ENCODE data around the gene TCF7L2.
A peak's percentile ranks its signal among the peaks of the same experiment; 100 is the strongest.

Gene TCF7L2

DNA sequence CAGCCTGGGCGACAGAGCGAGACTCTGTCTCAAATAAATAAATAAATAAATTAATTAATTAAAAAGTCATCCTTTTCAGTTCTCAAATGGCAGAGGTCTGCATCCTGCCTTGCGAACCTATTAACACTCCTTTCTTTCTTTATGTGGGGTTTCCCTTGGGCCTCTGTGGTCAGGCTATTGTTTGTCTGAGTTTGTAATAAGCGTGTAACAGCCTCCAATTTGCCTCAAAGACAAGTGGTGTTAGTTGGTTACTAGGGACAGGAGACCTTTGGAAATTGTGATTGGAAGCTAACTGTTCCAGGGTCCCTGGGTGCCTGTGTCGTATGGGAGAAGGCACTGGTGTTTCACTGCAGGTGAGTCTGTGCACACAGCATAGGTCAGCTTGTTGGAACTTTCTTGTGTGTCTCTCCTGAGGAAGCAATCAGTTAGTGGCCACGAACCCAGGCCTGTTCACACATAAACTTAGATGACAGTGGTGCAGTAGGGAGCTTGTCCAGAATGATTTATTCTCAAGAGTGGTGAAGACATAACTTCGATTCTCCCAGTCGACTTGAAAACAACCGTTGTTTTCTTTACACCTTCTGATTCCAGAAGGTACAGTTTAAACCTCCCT lies 33.5 kb downstream of the TCF7L2 start:
- TF ChIP-seq ZFP3 (CRISPR knock-in tag; IDR thresholded peaks at IDR 0.05) (no peak), ZC3H10 (CRISPR knock-in tag; IDR thresholded peaks at IDR 0.05) (no peak), ZFP30 (CRISPR knock-in tag; IDR thresholded peaks at IDR 0.05) (no peak), GLIS3 (CRISPR knock-in tag; IDR thresholded peaks at IDR 0.05) (no peak), CSDC2 (CRISPR knock-in tag; IDR thresholded peaks at IDR 0.05) (no peak), OSR1 (CRISPR knock-in tag; IDR thresholded peaks at IDR 0.05) (no peak), ZNF565 (CRISPR knock-in tag; conservative IDR thresholded peaks at IDR 0.05; ENCODE audit: low read depth) (no peak)
- TF ChIP-seq, protein P1, sequence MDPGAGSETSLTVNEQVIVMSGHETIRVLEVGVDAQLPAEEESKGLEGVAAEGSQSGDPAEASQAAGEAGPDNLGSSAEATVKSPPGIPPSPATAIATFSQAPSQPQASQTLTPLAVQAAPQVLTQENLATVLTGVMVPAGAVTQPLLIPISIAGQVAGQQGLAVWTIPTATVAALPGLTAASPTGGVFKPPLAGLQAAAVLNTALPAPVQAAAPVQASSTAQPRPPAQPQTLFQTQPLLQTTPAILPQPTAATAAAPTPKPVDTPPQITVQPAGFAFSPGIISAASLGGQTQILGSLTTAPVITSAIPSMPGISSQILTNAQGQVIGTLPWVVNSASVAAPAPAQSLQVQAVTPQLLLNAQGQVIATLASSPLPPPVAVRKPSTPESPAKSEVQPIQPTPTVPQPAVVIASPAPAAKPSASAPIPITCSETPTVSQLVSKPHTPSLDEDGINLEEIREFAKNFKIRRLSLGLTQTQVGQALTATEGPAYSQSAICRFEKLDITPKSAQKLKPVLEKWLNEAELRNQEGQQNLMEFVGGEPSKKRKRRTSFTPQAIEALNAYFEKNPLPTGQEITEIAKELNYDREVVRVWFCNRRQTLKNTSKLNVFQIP (CRISPR knock-in tag; IDR thresholded peaks at IDR 0.05; ENCODE audit: borderline replicate concordance, low read depth): no peak
- TF ChIP-seq, protein P2, sequence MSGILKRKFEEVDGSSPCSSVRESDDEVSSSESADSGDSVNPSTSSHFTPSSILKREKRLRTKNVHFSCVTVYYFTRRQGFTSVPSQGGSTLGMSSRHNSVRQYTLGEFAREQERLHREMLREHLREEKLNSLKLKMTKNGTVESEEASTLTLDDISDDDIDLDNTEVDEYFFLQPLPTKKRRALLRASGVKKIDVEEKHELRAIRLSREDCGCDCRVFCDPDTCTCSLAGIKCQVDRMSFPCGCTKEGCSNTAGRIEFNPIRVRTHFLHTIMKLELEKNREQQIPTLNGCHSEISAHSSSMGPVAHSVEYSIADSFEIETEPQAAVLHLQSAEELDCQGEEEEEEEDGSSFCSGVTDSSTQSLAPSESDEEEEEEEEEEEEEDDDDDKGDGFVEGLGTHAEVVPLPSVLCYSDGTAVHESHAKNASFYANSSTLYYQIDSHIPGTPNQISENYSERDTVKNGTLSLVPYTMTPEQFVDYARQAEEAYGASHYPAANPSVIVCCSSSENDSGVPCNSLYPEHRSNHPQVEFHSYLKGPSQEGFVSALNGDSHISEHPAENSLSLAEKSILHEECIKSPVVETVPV (CRISPR knock-in tag; IDR thresholded peaks at IDR 0.05): no peak
- TF ChIP-seq, protein P3, sequence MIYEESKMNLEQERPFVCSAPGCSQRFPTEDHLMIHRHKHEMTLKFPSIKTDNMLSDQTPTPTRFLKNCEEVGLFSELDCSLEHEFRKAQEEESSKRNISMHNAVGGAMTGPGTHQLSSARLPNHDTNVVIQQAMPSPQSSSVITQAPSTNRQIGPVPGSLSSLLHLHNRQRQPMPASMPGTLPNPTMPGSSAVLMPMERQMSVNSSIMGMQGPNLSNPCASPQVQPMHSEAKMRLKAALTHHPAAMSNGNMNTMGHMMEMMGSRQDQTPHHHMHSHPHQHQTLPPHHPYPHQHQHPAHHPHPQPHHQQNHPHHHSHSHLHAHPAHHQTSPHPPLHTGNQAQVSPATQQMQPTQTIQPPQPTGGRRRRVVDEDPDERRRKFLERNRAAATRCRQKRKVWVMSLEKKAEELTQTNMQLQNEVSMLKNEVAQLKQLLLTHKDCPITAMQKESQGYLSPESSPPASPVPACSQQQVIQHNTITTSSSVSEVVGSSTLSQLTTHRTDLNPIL (CRISPR knock-in tag; IDR thresholded peaks at IDR 0.05; ENCODE audit: low read depth): no peak
- ATAC-seq: no peak

DNA sequence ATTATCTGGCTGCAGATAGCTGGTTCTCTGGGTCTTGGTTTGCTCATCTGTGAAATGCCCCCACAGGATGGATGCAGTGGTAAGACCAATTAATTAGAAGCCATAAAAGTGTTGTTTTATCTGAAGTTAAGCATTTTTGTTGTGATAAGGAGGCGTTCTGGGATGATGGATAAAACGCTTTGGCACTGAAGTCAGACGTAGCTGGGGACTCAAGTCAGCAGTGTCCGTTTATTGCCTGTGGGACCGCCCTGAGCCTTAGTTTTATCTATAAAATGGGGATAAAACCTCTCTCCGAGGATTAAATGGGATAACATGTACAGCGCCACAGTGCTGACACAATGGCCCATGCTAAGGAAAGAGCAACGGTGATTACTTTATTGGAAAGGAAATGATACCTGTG lies 34.7 kb downstream of the TCF7L2 start:
- no peak for TF ChIP-seq PPARA (CRISPR knock-in tag; IDR thresholded peaks at IDR 0.05; ENCODE audit: borderline replicate concordance)
- TF ChIP-seq TOX (CRISPR knock-in tag; IDR thresholded peaks at IDR 0.05; ENCODE audit: borderline replicate concordance): no peak
- TF ChIP-seq ZC3H10 (CRISPR knock-in tag; IDR thresholded peaks at IDR 0.05): no peak
- TF ChIP-seq ZNF8 (CRISPR knock-in tag; IDR thresholded peaks at IDR 0.05): no peak
- TF ChIP-seq ISL1 (CRISPR knock-in tag; IDR thresholded peaks at IDR 0.05): no peak
- TF ChIP-seq, protein P1 (CRISPR knock-in tag; IDR thresholded peaks at IDR 0.05; ENCODE audit: borderline replicate concordance, low read depth): no peak
- no peak for TF ChIP-seq ARNTL (CRISPR knock-in tag; IDR thresholded peaks at IDR 0.05; ENCODE audit: borderline replicate concordance, low read depth)
- TF ChIP-seq, protein P2 (CRISPR knock-in tag; IDR thresholded peaks at IDR 0.05): no peak
- TF ChIP-seq ZNF565 (CRISPR knock-in tag; conservative IDR thresholded peaks at IDR 0.05; ENCODE audit: low read depth): no peak
- no peak for TF ChIP-seq ESRRG (CRISPR knock-in tag; IDR thresholded peaks at IDR 0.05)
- no peak for TF ChIP-seq ZFP30 (CRISPR knock-in tag; IDR thresholded peaks at IDR 0.05)
- no peak for TF ChIP-seq ZFP3 (CRISPR knock-in tag; IDR thresholded peaks at IDR 0.05)
- TF ChIP-seq GLIS3 (CRISPR knock-in tag; IDR thresholded peaks at IDR 0.05): no peak
- TF ChIP-seq ZNF70 (CRISPR knock-in tag; IDR thresholded peaks at IDR 0.05): no peak
- no peak for TF ChIP-seq SNAI2 (CRISPR knock-in tag; IDR thresholded peaks at IDR 0.05)
- no peak for TF ChIP-seq TCF4 (CRISPR knock-in tag; IDR thresholded peaks at IDR 0.05; ENCODE audit: borderline replicate concordance)
- TF ChIP-seq CSDC2 (CRISPR knock-in tag; IDR thresholded peaks at IDR 0.05): no peak
- no peak for ATAC-seq

DNA sequence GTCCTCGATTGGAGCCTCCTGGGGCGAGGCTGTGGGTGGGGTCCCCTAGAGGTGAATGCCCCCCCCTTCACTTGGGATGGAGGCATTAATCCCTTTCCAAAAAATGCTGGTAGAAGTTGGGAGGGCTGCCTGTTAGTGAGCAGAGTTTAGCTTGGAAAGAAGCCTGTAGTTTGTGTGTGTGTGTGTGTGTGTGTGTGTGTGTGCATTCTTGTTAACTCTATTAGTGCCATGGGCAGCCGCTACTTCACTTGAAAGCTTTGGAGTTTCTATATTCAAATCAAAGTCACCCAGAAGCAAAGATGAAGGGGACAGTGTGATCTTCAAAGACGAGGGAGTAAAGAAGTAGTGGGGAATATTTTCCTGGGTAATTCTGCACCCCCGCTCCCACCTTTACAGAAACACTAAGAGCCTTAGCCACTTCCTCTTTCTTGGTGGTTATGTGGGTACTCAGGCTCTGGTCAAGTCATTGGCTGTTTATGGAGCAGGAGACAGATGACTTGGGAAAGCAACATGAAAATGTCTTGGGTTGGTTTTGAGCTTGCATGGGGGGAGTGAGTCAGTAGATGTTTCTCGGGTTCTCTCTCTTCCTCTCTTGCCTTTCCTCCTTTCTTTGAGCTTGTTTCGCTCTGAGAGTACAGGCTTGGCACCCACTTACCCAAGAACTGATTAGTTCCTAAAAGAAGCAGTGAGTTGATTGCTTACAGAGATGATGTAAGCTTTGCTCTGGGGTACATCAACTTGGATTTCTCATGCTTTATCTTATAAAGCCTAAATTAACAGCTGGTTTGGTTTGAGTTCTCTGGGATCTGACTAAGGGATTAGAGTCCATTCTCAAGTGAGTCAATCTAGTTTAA lies 35.9 kb downstream of the TCF7L2 start:
- peak; percentile 58 for ATAC-seq
- no peak for TF ChIP-seq TCF4 (CRISPR knock-in tag; IDR thresholded peaks at IDR 0.05; ENCODE audit: borderline replicate concordance)
- TF ChIP-seq, protein P1 (CRISPR knock-in tag; IDR thresholded peaks at IDR 0.05; ENCODE audit: borderline replicate concordance, low read depth): no peak
- TF ChIP-seq, protein P3 (CRISPR knock-in tag; IDR thresholded peaks at IDR 0.05; ENCODE audit: low read depth): no peak
- TF ChIP-seq ESRRG (CRISPR knock-in tag; IDR thresholded peaks at IDR 0.05): no peak
- TF ChIP-seq SNAI2 (CRISPR knock-in tag; IDR thresholded peaks at IDR 0.05): 0 out of 2 replicates have a peak, but pooled peaks have one; percentile 51
- TF ChIP-seq ISL1 (CRISPR knock-in tag; IDR thresholded peaks at IDR 0.05): peak; percentile 70
- no peak for TF ChIP-seq PPARA (CRISPR knock-in tag; IDR thresholded peaks at IDR 0.05; ENCODE audit: borderline replicate concordance)
- no peak for TF ChIP-seq ZNF8 (CRISPR knock-in tag; IDR thresholded peaks at IDR 0.05)
- TF ChIP-seq CSDC2 (CRISPR knock-in tag; IDR thresholded peaks at IDR 0.05): no peak
- TF ChIP-seq, protein P4, sequence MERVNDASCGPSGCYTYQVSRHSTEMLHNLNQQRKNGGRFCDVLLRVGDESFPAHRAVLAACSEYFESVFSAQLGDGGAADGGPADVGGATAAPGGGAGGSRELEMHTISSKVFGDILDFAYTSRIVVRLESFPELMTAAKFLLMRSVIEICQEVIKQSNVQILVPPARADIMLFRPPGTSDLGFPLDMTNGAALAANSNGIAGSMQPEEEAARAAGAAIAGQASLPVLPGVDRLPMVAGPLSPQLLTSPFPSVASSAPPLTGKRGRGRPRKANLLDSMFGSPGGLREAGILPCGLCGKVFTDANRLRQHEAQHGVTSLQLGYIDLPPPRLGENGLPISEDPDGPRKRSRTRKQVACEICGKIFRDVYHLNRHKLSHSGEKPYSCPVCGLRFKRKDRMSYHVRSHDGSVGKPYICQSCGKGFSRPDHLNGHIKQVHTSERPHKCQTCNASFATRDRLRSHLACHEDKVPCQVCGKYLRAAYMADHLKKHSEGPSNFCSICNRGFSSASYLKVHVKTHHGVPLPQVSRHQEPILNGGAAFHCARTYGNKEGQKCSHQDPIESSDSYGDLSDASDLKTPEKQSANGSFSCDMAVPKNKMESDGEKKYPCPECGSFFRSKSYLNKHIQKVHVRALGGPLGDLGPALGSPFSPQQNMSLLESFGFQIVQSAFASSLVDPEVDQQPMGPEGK (CRISPR knock-in tag; IDR thresholded peaks at IDR 0.05; ENCODE audit: borderline replicate concordance): no peak
- no peak for TF ChIP-seq RARB (CRISPR knock-in tag; IDR thresholded peaks at IDR 0.05)
- TF ChIP-seq ZFP3 (CRISPR knock-in tag; IDR thresholded peaks at IDR 0.05): no peak

All from SK-N-SH treated with all-trans-retinoic acid at 6 μM for 48 hours (cell line).